Esophagus mucosa (tissue), 1 donor: ENCODE results near the gene CFAP141. TPM values are rescaled to one million over a fixed set of nuclear protein-coding genes. Genes with fewer than 3 reads are reported as not detected.

Source experiments
- ATAC-seq: fragments of 200-7000 bp; cut with Tn5 transposase; one replicate; pipeline ENCODE4 v1.9.1; 2020
- total RNA-seq: library from RNA; stranded (reverse); gene quantifications from one replicate; pipeline ENCODE4 v1.2.4, GENCODE V29; 2023
- donor health status: DM: yes; HTN: yes; CAD: no.

The CFAP141 gene
- total RNA-seq, 1 donor from 2014 or later = not detected

GRCh38 chr1:154170547-154171222 is 35.4 kb downstream of the CFAP141 start:
- peak; percentile 65 for ATAC-seq

- ATAC-seq = no peak
These were observed 38.7 kb downstream of the CFAP141 start for GRCh38 chr1:154167461-154167860.

- ATAC-seq = no peak
These were observed 39.9 kb downstream of the CFAP141 start for GRCh38 chr1:154166207-154166606.

GRCh38 chr1:154159554-154159953 is 46.6 kb downstream of the CFAP141 start:
- no peak for ATAC-seq

- no peak for ATAC-seq
These were observed 47.6 kb downstream of the CFAP141 start for GRCh38 chr1:154158307-154159125.

- peak; percentile 33 for ATAC-seq
These were observed 48.4 kb downstream of the CFAP141 start for GRCh38 chr1:154157520-154158306.

- ATAC-seq = peak; percentile 37
These were observed 50.9 kb downstream of the CFAP141 start for GRCh38 chr1:154155251-154155650.

GRCh38 chr1:154154534-154155191 is 51.5 kb downstream of the CFAP141 start, which contains the start of gene NUP210L:
Gene NUP210L, minus strand, starts transcription at chr1:154155073.
- ATAC-seq = peak; percentile 52

- no peak for ATAC-seq
These were observed 52.1 kb downstream of the CFAP141 start for GRCh38 chr1:154154053-154154452.

GRCh38 chr1:154151311-154151710 is 54.8 kb downstream of the CFAP141 start:
- no peak for ATAC-seq

Other genes with a start within 250 kb of the CFAP141 start
- 13.3 TPM for gene CRTC2, start 247.7 kb downstream of the CFAP141 start, total RNA-seq
- gene SLC39A1, start 242.8 kb downstream of the CFAP141 start, total RNA-seq = 42.3 TPM
- 7.6 TPM for gene CREB3L4, start 238.4 kb downstream of the CFAP141 start, total RNA-seq
- gene JTB, start 228.7 kb downstream of the CFAP141 start, total RNA-seq = 73.2 TPM
- gene RAB13, start 220.0 kb downstream of the CFAP141 start, total RNA-seq = 60.5 TPM
- gene RPS27, start 215.6 kb downstream of the CFAP141 start, total RNA-seq = 1,798 TPM
- gene NUP210L, start 51.3 kb downstream of the CFAP141 start, total RNA-seq = 0.04 TPM
- 213 TPM for gene TPM3, start 14.2 kb downstream of the CFAP141 start, total RNA-seq
- gene UBAP2L, start 14.6 kb upstream of the CFAP141 start, total RNA-seq = 80.9 TPM
- 86.6 TPM for gene HAX1, start 66.3 kb upstream of the CFAP141 start, total RNA-seq
- gene AQP10, start 114.8 kb upstream of the CFAP141 start, total RNA-seq = not detected
- 3.7 TPM for gene ATP8B2, start 119.2 kb upstream of the CFAP141 start, total RNA-seq
- 6.1 TPM for gene IL6R, start 199.0 kb upstream of the CFAP141 start, total RNA-seq